ENCODE data around the gene ACOX1. TPM values are rescaled to one million over a fixed set of nuclear protein-coding genes. Genes with fewer than 3 reads are reported as not detected.

ACOX1 gene
- total RNA-seq, 4 donors from 2014 or later = 37.0 to 254 (median 212) TPM

GRCh38 chr17:75902406-75902805 lies 76.6 kb downstream of the ACOX1 start:
- DNase-seq = no peak
- TF ChIP-seq EP300 (IDR thresholded peaks at IDR 0.05; ENCODE audit: low read depth) (no peak), POLR2AphosphoS5 (IDR thresholded peaks at IDR 0.05) (no peak), CTCF (IDR thresholded peaks at IDR 0.05) (no peak), POLR2A (IDR thresholded peaks at IDR 0.05) (no peak)
- intact Hi-C loops (cut with DNase I; ENCODE audit: low total_unique reads) = no loop called here
- Histone ChIP-seq H3K27ac (no peak overlapping the region), H3K36me3 (peaks cover 0 to 28% (median 2%) of the 10 kb centered on the region in 4 donors), H3K4me3 (no peak overlapping the region), H3K27me3 (no peaks in the 10 kb centered on the region), H3K9me3 (no peaks in the 10 kb centered on the region), H3K4me1 (peaks cover 13 to 21% (median 20%) of the 10 kb centered on the region in 4 donors)
- in situ Hi-C loops (cut with MboI; ENCODE audit: low pct_ligation_motif_present in 1 of 4, low pct_unique_long_range_greater_than_20kb in 1 of 4, low sequenced_read_pairs in 3 of 4) = loop anchor here in 2 of 4 donors (10.0 to 25.0 kb wide), 2 partner anchors 92 to 285 kb away; no protein-coding TSS in a partner anchor
- 96% methylated on average over 4 to 6 of the region's 6 CpGs for WGBS, 2 donors (ENCODE audit: low coverage in 1 of 2)

- Histone ChIP-seq H3K4me1 (peaks cover 17 to 27% (median 24%) of the 10 kb centered on the region in 4 donors), H3K36me3 (peaks cover 0 to 28% (median 2%) of the 10 kb centered on the region in 4 donors), H3K27me3 (no peaks in the 10 kb centered on the region), H3K27ac (no peak overlapping the region), H3K9me3 (no peaks in the 10 kb centered on the region), H3K4me3 (no peak overlapping the region)
- TF ChIP-seq CTCF (IDR thresholded peaks at IDR 0.05) (no peak), POLR2A (IDR thresholded peaks at IDR 0.05) (no peak), POLR2AphosphoS5 (IDR thresholded peaks at IDR 0.05) (no peak), EP300 (IDR thresholded peaks at IDR 0.05; ENCODE audit: low read depth) (no peak)
- intact Hi-C loops (cut with DNase I; ENCODE audit: low total_unique reads) (no loop called here), in situ Hi-C loops (cut with MboI; ENCODE audit: low pct_ligation_motif_present in 1 of 4, low pct_unique_long_range_greater_than_20kb in 1 of 4, low sequenced_read_pairs in 3 of 4) (loop anchor here in 2 of 4 donors (10.0 to 25.0 kb wide), 2 partner anchors 93 to 286 kb away; no protein-coding TSS in a partner anchor)
- WGBS, 2 donors (ENCODE audit: low coverage in 1 of 2) = 90% methylated on average over 18 of the region's 18 CpGs; no CpG with 5 or more reads in 1 of the 2 donors
- DNase-seq = no peak
Observed at GRCh38 chr17:75901727-75902126, 77.2 kb downstream of the ACOX1 start.

- H3K4me3 ChIP-seq = no peak overlapping the region
- peaks cover 0 to 28% (median 2%) of the 10 kb centered on the region in 4 donors for H3K36me3 ChIP-seq
- peaks cover 17 to 30% (median 24%) of the 10 kb centered on the region in 4 donors for H3K4me1 ChIP-seq
- H3K27ac ChIP-seq = no peak overlapping the region
- H3K27me3 ChIP-seq = no peaks in the 10 kb centered on the region
- no peak for TF ChIP-seq CTCF (IDR thresholded peaks at IDR 0.05)
- TF ChIP-seq POLR2AphosphoS5 (IDR thresholded peaks at IDR 0.05) = no peak
- TF ChIP-seq POLR2A (IDR thresholded peaks at IDR 0.05) = no peak
- TF ChIP-seq EP300 (IDR thresholded peaks at IDR 0.05; ENCODE audit: low read depth) = no peak
- in situ Hi-C loops (cut with MboI; ENCODE audit: low pct_ligation_motif_present in 1 of 4, low pct_unique_long_range_greater_than_20kb in 1 of 4, low sequenced_read_pairs in 3 of 4) = loop anchor here in 2 of 4 donors (10.0 to 25.0 kb wide), 2 partner anchors 94 to 286 kb away; no protein-coding TSS in a partner anchor
- intact Hi-C loops (cut with DNase I; ENCODE audit: low total_unique reads) = no loop called here
- no peaks in the 10 kb centered on the region for H3K9me3 ChIP-seq
- 91 to 100% methylated on average over 1 to 6 of the region's 13 CpGs for WGBS, 2 donors (ENCODE audit: low coverage in 1 of 2)
- DNase-seq = no peak
Observed at GRCh38 chr17:75900691-75901533, 78.1 kb downstream of the ACOX1 start.

GRCh38 chr17:75899767-75900468 lies 79.0 kb downstream of the ACOX1 start:
- Histone ChIP-seq H3K4me1 (peaks cover 24 to 32% (median 27%) of the 10 kb centered on the region in 4 donors), H3K36me3 (peaks cover 0 to 28% (median 2%) of the 10 kb centered on the region in 4 donors), H3K4me3 (no peak overlapping the region), H3K27me3 (no peaks in the 10 kb centered on the region), H3K27ac (no peak overlapping the region), H3K9me3 (no peaks in the 10 kb centered on the region)
- in situ Hi-C loops (cut with MboI; ENCODE audit: low pct_ligation_motif_present in 1 of 4, low pct_unique_long_range_greater_than_20kb in 1 of 4, low sequenced_read_pairs in 3 of 4) (loop anchor here in 2 of 4 donors (10.0 to 25.0 kb wide), 3 partner anchors 95 to 287 kb away; partner anchors contain the start of gene GALK1 (in 1 of the 2)), intact Hi-C loops (cut with DNase I; ENCODE audit: low total_unique reads) (no loop called here)
- WGBS, 2 donors (ENCODE audit: low coverage in 1 of 2) = 95 to 100% methylated on average over 2 to 23 of the region's 23 CpGs
- TF ChIP-seq EP300 (IDR thresholded peaks at IDR 0.05; ENCODE audit: low read depth) (no peak), POLR2A (IDR thresholded peaks at IDR 0.05) (no peak), CTCF (IDR thresholded peaks at IDR 0.05) (no peak), POLR2AphosphoS5 (IDR thresholded peaks at IDR 0.05) (no peak)
- no peak for DNase-seq

All from transverse colon (tissue), 4 donors.